Mesothelial cell of epicardium (in vitro differentiated cells): ENCODE data around the gene ZNF783. TPM values are rescaled to one million over a fixed set of nuclear protein-coding genes. Genes with fewer than 3 reads are reported as not detected.

ENCODE experiments used
- DNase-seq, 2 experiments: peaks; one replicate each; pipeline ENCODE4 v3.0.0; 2021; ENCODE audit warnings: low spot score in 2 of 2; ENCODE audit not compliant: unreplicated experiment in 2 of 2
- H3K27ac Mint-ChIP-seq: 2 replicates; pipeline ENCODE4 v1.8.0; 2021; ENCODE audit warnings: mixed read lengths
- H3K27me3 Mint-ChIP-seq: 2 replicates; pipeline ENCODE4 v1.8.0; 2021; ENCODE audit warnings: low read depth, mixed read lengths
- H3K36me3 Mint-ChIP-seq: 2 replicates; pipeline ENCODE4 v1.8.0; 2021; ENCODE audit warnings: mixed read lengths
- H3K4me1 Mint-ChIP-seq: 2 replicates; pipeline ENCODE4 v1.8.0; 2021; ENCODE audit warnings: mixed read lengths
- H3K4me3 Mint-ChIP-seq: 2 replicates; pipeline ENCODE4 v1.8.0; 2021; ENCODE audit warnings: mild to moderate bottlenecking, moderate library complexity, mixed read lengths
- H3K9me3 Mint-ChIP-seq: 2 replicates; pipeline ENCODE4 v1.8.0; 2021; ENCODE audit warnings: mixed read lengths
- CTCF ChIP-seq: fragments of 200-600 bp; sonication (generic); IDR thresholded peaks from one replicate; pipeline ENCODE4 v1.5.0; 2021; ENCODE audit warnings: antibody characterized with exemption; ENCODE audit not compliant: unreplicated experiment
- total RNA-seq: library from RNA; stranded (reverse); gene quantifications from 3 replicates; pipeline ENCODE4 v1.2.1, GENCODE V29; 2021

The ZNF783 gene
- total RNA-seq, 1 donor from 2014 or later: 35.5 TPM

DNA sequence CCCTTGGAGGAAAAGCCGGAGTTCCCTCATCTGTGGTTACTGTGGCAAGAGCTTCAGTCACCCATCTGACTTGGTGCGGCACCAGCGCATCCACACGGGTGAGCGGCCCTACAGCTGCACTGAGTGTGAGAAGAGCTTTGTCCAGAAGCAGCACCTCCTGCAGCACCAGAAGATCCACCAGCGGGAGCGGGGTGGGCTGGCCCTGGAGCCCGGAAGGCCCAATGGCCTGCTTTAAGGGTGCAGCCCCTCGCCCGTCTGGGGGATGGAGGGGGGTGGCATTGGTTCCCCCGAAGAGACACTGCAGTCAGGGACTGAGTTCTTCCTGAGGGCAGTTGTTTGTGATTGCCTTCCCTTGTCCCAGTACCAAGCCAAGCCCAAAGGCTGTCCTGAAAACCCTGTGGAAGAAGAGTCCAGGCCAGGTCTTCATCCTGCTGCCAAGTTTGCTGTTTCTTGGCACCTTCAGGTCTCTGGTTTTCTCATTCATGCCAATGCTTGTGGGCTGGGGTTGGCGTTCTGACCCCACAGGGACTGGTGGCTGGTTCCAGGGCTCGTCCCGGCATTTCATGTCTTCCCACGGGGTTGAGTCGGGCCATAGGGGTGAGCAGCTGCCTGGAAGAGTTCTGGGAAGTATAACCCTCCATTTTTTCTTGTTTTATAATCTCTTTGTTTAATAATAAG, 7.7 kb upstream of the ZNF783 start:
- Mint-ChIP-seq H3K36me3 (peaks cover 21% of the 10 kb centered on the region), H3K4me3 (no peak overlapping the region), H3K27me3 (no peaks in the 10 kb centered on the region), H3K9me3 (no peaks in the 10 kb centered on the region), H3K4me1 (no peaks in the 10 kb centered on the region), H3K27ac (no peak overlapping the region)
- no peak for DNase-seq
- TF ChIP-seq CTCF: no peak

- H3K27me3 Mint-ChIP-seq: no peaks in the 10 kb centered on the region
- DNase-seq: no peak
- no peak overlapping the region for H3K4me3 Mint-ChIP-seq
- peaks cover 21% of the 10 kb centered on the region for H3K36me3 Mint-ChIP-seq
- no peak for TF ChIP-seq CTCF
- H3K27ac Mint-ChIP-seq: no peak overlapping the region
- no peaks in the 10 kb centered on the region for H3K4me1 Mint-ChIP-seq
- no peaks in the 10 kb centered on the region for H3K9me3 Mint-ChIP-seq
These were observed 6.8 kb upstream of the ZNF783 start for GRCh38 chr7:149255174-149255573.

GRCh38 chr7:149256568-149256967, 5.4 kb upstream of the ZNF783 start:
- H3K9me3 Mint-ChIP-seq: no peaks in the 10 kb centered on the region
- peaks cover 18% of the 10 kb centered on the region for H3K36me3 Mint-ChIP-seq
- no peak overlapping the region for H3K4me3 Mint-ChIP-seq
- TF ChIP-seq CTCF: no peak
- no peaks in the 10 kb centered on the region for H3K27me3 Mint-ChIP-seq
- H3K27ac Mint-ChIP-seq: no peak overlapping the region
- DNase-seq: no peak
- H3K4me1 Mint-ChIP-seq: peaks cover under 1% of the 10 kb centered on the region

DNA sequence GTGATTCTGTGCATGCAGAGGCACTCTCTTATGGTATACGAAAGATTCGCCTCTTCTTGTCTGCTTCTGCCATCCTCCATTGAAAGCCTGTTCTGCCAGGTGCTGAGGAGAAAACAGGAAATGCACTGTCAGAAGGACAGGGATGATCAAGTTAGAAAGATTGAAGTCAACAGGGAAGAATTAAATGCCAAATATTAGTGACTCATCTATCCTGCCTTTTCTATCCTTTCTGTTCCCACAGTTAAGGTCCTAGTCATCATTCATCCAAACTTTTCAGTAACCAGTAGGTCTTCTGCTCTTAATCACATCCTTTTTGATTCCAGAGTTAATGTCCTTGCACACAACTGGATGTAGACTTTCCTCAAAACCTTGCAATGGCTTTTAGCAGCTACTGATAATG, 4.8 kb upstream of the ZNF783 start:
- Mint-ChIP-seq H3K27me3 (no peaks in the 10 kb centered on the region), H3K4me3 (no peak overlapping the region), H3K9me3 (no peaks in the 10 kb centered on the region), H3K36me3 (peaks cover 15% of the 10 kb centered on the region), H3K4me1 (peaks cover 2% of the 10 kb centered on the region), H3K27ac (no peak overlapping the region)
- TF ChIP-seq CTCF: no peak
- no peak for DNase-seq

DNA sequence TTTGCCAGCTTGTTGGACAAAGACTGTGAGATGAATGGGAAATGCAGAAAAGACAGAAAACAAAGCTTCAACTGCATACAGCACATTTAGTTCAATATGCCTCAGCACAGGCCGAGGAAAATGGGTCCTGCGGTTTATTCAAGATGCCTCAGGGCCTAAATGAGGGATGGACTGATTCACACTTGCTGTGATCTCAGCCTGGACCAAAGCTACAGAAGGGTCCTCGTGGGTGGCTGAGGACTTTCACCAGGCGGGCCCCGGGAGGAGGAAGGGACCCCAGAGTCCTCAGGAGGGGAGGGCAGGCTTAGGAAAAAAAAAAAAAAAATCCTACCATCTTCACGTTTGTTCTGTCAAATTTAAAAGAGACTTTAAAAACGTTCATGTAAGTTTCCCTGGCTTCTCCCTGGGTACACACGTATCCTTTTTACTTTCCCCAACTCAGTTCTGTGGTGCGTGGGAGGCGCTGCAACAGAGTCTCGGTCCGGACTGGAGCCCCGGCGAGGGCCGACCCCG, 624 bp upstream of the ZNF783 start:
- Mint-ChIP-seq H3K36me3 (peaks cover 13% of the 10 kb centered on the region), H3K4me3 (peak overlapping the region; percentile 79), H3K27ac (peak overlapping the region; percentile 94), H3K9me3 (no peaks in the 10 kb centered on the region), H3K4me1 (peaks cover 6% of the 10 kb centered on the region), H3K27me3 (no peaks in the 10 kb centered on the region)
- no peak for TF ChIP-seq CTCF
- DNase-seq: no peak

DNA sequence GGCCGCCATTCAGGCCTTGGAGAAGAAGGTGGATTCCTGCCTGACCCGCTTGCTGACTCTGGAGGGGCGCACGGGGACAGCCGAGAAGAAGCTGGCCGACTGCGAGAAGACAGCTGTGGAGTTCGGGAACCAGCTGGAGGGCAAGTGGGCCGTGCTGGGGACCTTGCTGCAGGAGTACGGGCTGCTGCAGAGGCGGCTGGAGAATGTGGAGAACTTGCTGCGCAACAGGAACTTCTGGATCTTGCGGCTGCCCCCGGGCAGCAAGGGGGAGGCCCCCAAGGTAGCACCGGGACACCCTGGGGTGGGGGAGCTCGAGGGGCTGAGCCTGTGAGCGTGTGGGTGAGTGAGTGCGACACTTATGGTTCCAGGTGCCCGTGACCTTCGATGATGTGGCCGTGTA, 4.5 kb downstream of the ZNF783 start:
- no peak for DNase-seq
- no peak for TF ChIP-seq CTCF
- Mint-ChIP-seq H3K36me3 (peaks cover 46% of the 10 kb centered on the region), H3K9me3 (peaks cover 4% of the 10 kb centered on the region), H3K4me3 (no peak overlapping the region), H3K27me3 (no peaks in the 10 kb centered on the region), H3K27ac (no peak overlapping the region), H3K4me1 (peaks cover 6% of the 10 kb centered on the region)
